GM18526 (cell line): ENCODE measurements around the gene RFC2.

Experiments
- POLR2A ChIP-seq: IDR thresholded peaks from 3 replicates; pipeline ENCODE4 v1.6.1; 2011; ENCODE audit not compliant: insufficient read length; ENCODE audit errors: extremely low read depth

The RFC2 gene

GRCh38 chr7:74263399-74264120, 9.4 kb upstream of the RFC2 start:
- no peak for TF ChIP-seq POLR2A

- TF ChIP-seq POLR2A: no peak
Observed at GRCh38 chr7:74262639-74263398, 8.6 kb upstream of the RFC2 start.

- no peak for TF ChIP-seq POLR2A
Observed at GRCh38 chr7:74258639-74259038, 4.4 kb upstream of the RFC2 start.

GRCh38 chr7:74256491-74257408, 2.6 kb upstream of the RFC2 start:
- no peak for TF ChIP-seq POLR2A

GRCh38 chr7:74254858-74255379, 720 bp upstream of the RFC2 start:
- TF ChIP-seq POLR2A: no peak

GRCh38 chr7:74253835-74254128, 417 bp downstream of the RFC2 start:
- no peak for TF ChIP-seq POLR2A

- no peak for TF ChIP-seq POLR2A
Observed at GRCh38 chr7:74253331-74253730, 868 bp downstream of the RFC2 start.

GRCh38 chr7:74252893-74253292, 1.3 kb downstream of the RFC2 start:
- peak; percentile 10 for TF ChIP-seq POLR2A

- no peak for TF ChIP-seq POLR2A
Observed at GRCh38 chr7:74248156-74248555, 6.0 kb downstream of the RFC2 start.

GRCh38 chr7:74246497-74246896, 7.7 kb downstream of the RFC2 start:
- TF ChIP-seq POLR2A: no peak

GRCh38 chr7:74242122-74242443, 12.1 kb downstream of the RFC2 start:
- TF ChIP-seq POLR2A: no peak

- TF ChIP-seq POLR2A: no peak
Observed at GRCh38 chr7:74240482-74240881, 13.7 kb downstream of the RFC2 start.

GRCh38 chr7:74236284-74236683, 17.9 kb downstream of the RFC2 start:
- TF ChIP-seq POLR2A: no peak

GRCh38 chr7:74235518-74236268, 18.5 kb downstream of the RFC2 start:
- no peak for TF ChIP-seq POLR2A
